ENCODE measurements around the gene KLHL28. TPM values are rescaled to one million over a fixed set of nuclear protein-coding genes. Genes with fewer than 3 reads are reported as not detected.

Gene KLHL28
- total RNA-seq, 3 donors from 2014 or later (not counting 1 experiment from before 2014, with no cell fraction given): 47.6 to 59.7 (median 56.0) TPM

- Mint-ChIP-seq H3K9me3 (no peaks in the 10 kb centered on the region), H3K36me3 (peaks cover 41% of the 10 kb centered on the region), H3K27me3 (ENCODE audit: low read depth in 2 of 2) (no peaks in the 10 kb centered on the region), H3K27ac (peak overlapping the region; percentile 17 to 25), H3K4me1 (peaks cover 40 to 55% of the 10 kb centered on the region in 2 donors), H3K4me3 (no peak overlapping the region)
- ATAC-seq (no peak), DNase-seq (no peak)
- H3K9me3 ChIP-seq (ENCODE audit: control insufficient read depth, insufficient read depth, low read length): no peaks in the 10 kb centered on the region
- no peak overlapping the region for H3K27ac ChIP-seq (ENCODE audit: low read length)
- H3K4me3 ChIP-seq (ENCODE audit: low read length): no peak overlapping the region
- peaks cover 35% of the 10 kb centered on the region for H3K36me3 ChIP-seq (ENCODE audit: control insufficient read depth, insufficient read depth, low read length)
- intact Hi-C loops (cut with micrococcal nuclease): no loop called here
- no peaks in the 10 kb centered on the region for H3K4me1 ChIP-seq (ENCODE audit: control insufficient read depth, insufficient read depth, low read length)
- no peaks in the 10 kb centered on the region for H3K27me3 ChIP-seq (ENCODE audit: control insufficient read depth, insufficient read depth, low read length)
- TF ChIP-seq, protein P1, sequence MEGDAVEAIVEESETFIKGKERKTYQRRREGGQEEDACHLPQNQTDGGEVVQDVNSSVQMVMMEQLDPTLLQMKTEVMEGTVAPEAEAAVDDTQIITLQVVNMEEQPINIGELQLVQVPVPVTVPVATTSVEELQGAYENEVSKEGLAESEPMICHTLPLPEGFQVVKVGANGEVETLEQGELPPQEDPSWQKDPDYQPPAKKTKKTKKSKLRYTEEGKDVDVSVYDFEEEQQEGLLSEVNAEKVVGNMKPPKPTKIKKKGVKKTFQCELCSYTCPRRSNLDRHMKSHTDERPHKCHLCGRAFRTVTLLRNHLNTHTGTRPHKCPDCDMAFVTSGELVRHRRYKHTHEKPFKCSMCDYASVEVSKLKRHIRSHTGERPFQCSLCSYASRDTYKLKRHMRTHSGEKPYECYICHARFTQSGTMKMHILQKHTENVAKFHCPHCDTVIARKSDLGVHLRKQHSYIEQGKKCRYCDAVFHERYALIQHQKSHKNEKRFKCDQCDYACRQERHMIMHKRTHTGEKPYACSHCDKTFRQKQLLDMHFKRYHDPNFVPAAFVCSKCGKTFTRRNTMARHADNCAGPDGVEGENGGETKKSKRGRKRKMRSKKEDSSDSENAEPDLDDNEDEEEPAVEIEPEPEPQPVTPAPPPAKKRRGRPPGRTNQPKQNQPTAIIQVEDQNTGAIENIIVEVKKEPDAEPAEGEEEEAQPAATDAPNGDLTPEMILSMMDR (IDR thresholded peaks at IDR 0.05): no peak
Measured at GRCh38 chr14:44940211-44940610, 21.5 kb downstream of the KLHL28 start.

- H3K9me3 ChIP-seq (ENCODE audit: control insufficient read depth, insufficient read depth, low read length): no peaks in the 10 kb centered on the region
- intact Hi-C loops (cut with micrococcal nuclease): no loop called here
- no peaks in the 10 kb centered on the region for H3K4me1 ChIP-seq (ENCODE audit: control insufficient read depth, insufficient read depth, low read length)
- peaks cover 30% of the 10 kb centered on the region for H3K36me3 ChIP-seq (ENCODE audit: control insufficient read depth, insufficient read depth, low read length)
- no peaks in the 10 kb centered on the region for H3K27me3 ChIP-seq (ENCODE audit: control insufficient read depth, insufficient read depth, low read length)
- Mint-ChIP-seq H3K27ac (no peak overlapping the region), H3K4me3 (no peak overlapping the region), H3K4me1 (peaks cover 42 to 54% of the 10 kb centered on the region in 2 donors), H3K36me3 (peaks cover 30% of the 10 kb centered on the region), H3K27me3 (ENCODE audit: low read depth in 2 of 2) (no peaks in the 10 kb centered on the region), H3K9me3 (no peaks in the 10 kb centered on the region)
- H3K4me3 ChIP-seq (ENCODE audit: low read length): no peak overlapping the region
- DNase-seq: no peak
- H3K27ac ChIP-seq (ENCODE audit: low read length): no peak overlapping the region
- TF ChIP-seq, protein P1 (IDR thresholded peaks at IDR 0.05): no peak
- ATAC-seq: no peak
- 94% methylated on average over 1 of the region's 2 CpGs for WGBS (ENCODE audit: insufficient coverage)
Measured at GRCh38 chr14:44937547-44937946, 24.2 kb downstream of the KLHL28 start.

GRCh38 chr14:44935155-44935554 is 26.6 kb downstream of the KLHL28 start:
- ATAC-seq: no peak
- peaks cover 27 to 31% of the 10 kb centered on the region in 2 donors for H3K4me1 Mint-ChIP-seq
- peak overlapping the region in 1 of 2 donors; percentile 32 for H3K27ac Mint-ChIP-seq

More at GRCh38 chr14:44935155-44935554, 26.6 kb downstream of the KLHL28 start:
- H3K36me3 ChIP-seq (ENCODE audit: control insufficient read depth, insufficient read depth, low read length): peaks cover 25% of the 10 kb centered on the region
- TF ChIP-seq, protein P1 (IDR thresholded peaks at IDR 0.05): no peak
- no peak for DNase-seq
- WGBS (ENCODE audit: insufficient coverage): 69% methylated on average over 1 of the region's 2 CpGs
- peaks cover 7% of the 10 kb centered on the region for H3K36me3 Mint-ChIP-seq
- H3K9me3 ChIP-seq (ENCODE audit: control insufficient read depth, insufficient read depth, low read length): no peaks in the 10 kb centered on the region
- no peak overlapping the region for H3K27ac ChIP-seq (ENCODE audit: low read length)
- intact Hi-C loops (cut with micrococcal nuclease): no loop called here
- no peaks in the 10 kb centered on the region for H3K4me1 ChIP-seq (ENCODE audit: control insufficient read depth, insufficient read depth, low read length)
- H3K4me3 Mint-ChIP-seq: no peak overlapping the region
- no peaks in the 10 kb centered on the region for H3K9me3 Mint-ChIP-seq
- no peaks in the 10 kb centered on the region for H3K27me3 Mint-ChIP-seq (ENCODE audit: low read depth in 2 of 2)
- no peak overlapping the region for H3K4me3 ChIP-seq (ENCODE audit: low read length)
- no peaks in the 10 kb centered on the region for H3K27me3 ChIP-seq (ENCODE audit: control insufficient read depth, insufficient read depth, low read length)

Data from natural killer cell (primary cell).